Left renal pelvis (tissue), 4 donors: Measurements from ENCODE around the gene SPG11. TPM values are rescaled to one million over a fixed set of nuclear protein-coding genes. Genes with fewer than 3 reads are reported as not detected.
"Not testable (repeated sequence)": the region's sequence is repeated elsewhere in the genome, so short reads cannot be mapped to it uniquely, and the experiment has no call there.

ENCODE experiments used
- DNase-seq, 4 donors: peaks; one replicate each; pipeline ENCODE4 v3.0.0-alpha.2; 2013; ENCODE audit warnings: low read depth in 4 of 4, low spot score in 3 of 4
- polyA plus RNA-seq, 4 donors: library from polyadenylated mRNA; unstranded; fragments of 120-200 nt; gene quantifications; one replicate each; pipeline ENCODE4 v1.2.1, GENCODE V29; 2013; ENCODE audit not compliant: insufficient read length in 4 of 4

SPG11 gene, protein sequence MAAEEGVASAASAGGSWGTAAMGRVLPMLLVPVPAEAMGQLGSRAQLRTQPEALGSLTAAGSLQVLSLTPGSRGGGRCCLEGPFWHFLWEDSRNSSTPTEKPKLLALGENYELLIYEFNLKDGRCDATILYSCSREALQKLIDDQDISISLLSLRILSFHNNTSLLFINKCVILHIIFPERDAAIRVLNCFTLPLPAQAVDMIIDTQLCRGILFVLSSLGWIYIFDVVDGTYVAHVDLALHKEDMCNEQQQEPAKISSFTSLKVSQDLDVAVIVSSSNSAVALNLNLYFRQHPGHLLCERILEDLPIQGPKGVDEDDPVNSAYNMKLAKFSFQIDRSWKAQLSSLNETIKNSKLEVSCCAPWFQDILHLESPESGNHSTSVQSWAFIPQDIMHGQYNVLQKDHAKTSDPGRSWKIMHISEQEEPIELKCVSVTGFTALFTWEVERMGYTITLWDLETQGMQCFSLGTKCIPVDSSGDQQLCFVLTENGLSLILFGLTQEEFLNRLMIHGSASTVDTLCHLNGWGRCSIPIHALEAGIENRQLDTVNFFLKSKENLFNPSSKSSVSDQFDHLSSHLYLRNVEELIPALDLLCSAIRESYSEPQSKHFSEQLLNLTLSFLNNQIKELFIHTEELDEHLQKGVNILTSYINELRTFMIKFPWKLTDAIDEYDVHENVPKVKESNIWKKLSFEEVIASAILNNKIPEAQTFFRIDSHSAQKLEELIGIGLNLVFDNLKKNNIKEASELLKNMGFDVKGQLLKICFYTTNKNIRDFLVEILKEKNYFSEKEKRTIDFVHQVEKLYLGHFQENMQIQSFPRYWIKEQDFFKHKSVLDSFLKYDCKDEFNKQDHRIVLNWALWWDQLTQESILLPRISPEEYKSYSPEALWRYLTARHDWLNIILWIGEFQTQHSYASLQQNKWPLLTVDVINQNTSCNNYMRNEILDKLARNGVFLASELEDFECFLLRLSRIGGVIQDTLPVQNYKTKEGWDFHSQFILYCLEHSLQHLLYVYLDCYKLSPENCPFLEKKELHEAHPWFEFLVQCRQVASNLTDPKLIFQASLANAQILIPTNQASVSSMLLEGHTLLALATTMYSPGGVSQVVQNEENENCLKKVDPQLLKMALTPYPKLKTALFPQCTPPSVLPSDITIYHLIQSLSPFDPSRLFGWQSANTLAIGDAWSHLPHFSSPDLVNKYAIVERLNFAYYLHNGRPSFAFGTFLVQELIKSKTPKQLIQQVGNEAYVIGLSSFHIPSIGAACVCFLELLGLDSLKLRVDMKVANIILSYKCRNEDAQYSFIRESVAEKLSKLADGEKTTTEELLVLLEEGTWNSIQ (N-terminal part only)
- 10 to 100 TPM; 54.9 to 84.8 (median 74.9) TPM for polyA plus RNA-seq

DNA sequence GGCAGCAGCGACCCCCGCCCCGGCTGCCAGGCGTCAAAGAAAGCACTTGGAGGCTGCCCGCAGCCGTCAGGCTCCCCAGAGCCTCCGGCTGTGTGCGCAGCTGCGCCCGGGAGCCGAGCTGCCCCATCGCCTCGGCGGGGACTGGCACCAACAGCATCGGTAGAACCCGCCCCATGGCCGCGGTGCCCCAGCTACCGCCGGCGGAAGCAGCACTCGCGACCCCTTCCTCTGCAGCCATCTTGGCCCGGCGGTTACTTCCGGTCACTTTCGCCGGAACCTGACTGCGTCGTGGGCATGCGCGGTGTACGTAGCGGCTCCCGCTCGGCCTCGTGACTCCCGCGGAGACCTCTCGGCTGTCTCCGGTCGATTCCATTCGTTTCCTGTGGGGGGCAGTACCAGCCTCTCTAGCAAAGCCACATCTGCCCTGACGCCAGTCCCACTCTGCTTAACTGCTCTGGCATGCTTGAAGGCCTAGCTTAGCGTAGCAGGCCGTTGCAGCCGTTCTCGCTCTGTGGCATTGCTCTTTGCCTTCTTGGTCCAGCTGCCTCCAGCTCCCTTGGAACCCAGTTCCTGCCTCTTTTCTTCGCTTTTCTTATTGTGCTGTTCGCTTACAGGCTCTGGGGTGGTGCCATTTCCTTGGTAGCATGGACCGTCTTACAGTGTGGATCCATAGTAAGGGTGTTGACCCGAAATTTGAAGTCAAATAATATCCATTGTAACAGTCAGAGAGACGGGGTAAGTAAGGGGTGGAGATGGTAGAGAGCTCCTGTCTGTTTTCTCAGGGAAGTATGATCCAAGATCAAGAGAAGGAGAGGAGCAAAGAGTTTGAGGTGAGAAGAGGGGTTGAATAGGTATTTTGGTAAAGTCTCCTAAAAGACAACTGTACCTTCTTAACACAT, at the start of gene SPG11:
Gene SPG11, minus strand, starts transcription at position 253 of the 899 bp plus-strand sequence. Its CDS starts 15 bp downstream, at position 238.
- peak; percentile 90 to 95 (median 94) for DNase-seq

GRCh38 chr15:44712346-44713005, 49.0 kb upstream of the SPG11 start:
- DNase-seq, result peak in 2 of 4 donors; percentile 45 to 59

DNA sequence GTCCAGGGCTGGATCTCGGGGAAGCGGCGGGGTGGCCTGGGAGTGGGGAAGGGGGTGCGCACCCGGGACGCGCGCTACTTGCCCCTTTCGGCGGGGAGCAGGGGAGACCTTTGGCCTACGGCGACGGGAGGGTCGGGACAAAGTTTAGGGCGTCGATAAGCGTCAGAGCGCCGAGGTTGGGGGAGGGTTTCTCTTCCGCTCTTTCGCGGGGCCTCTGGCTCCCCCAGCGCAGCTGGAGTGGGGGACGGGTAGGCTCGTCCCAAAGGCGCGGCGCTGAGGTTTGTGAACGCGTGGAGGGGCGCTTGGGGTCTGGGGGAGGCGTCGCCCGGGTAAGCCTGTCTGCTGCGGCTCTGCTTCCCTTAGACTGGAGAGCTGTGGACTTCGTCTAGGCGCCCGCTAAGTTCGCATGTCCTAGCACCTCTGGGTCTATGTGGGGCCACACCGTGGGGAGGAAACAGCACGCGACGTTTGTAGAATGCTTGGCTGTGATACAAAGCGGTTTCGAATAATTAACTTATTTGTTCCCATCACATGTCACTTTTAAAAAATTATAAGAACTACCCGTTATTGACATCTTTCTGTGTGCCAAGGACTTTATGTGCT, 48.4 kb upstream of the SPG11 start:
- DNase-seq, result no peak

GRCh38 chr15:44711096-44711742, 47.8 kb upstream of the SPG11 start, which contains the start of the genes B2M and PATL2:
B2M (plus strand) TSS chr15:44711517; CDS start chr15:44711547, 30 bp downstream.
PATL2 (minus strand) TSS chr15:44711323; CDS start chr15:44676490, 34,833 bp downstream.
- peak; percentile 93 to 95 (median 94) for DNase-seq

GRCh38 chr15:44710236-44711095, 47.0 kb upstream of the SPG11 start:
- no peak for DNase-seq

GRCh38 chr15:44706946-44707636, 43.6 kb upstream of the SPG11 start:
- DNase-seq, result no peak

DNA sequence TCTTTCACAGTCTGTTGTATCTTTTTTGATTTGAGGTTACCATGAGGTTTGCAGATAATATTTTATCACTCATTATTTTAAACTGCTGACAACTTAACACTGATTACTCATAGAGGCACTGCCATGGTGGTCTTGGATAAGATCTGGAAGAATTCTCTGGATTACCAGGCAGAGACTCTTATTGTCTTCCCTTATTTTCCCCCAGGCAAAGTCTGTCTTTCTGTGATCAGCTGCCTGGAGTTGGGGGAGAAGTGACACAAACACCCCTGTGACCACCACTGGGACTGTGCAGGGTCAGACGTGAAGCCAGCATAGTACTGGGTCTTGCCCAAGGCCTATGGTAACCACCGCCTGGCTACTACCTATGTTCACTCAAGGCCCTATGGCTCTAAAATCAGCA, 42.9 kb upstream of the SPG11 start:
- DNase-seq, result no peak

DNA sequence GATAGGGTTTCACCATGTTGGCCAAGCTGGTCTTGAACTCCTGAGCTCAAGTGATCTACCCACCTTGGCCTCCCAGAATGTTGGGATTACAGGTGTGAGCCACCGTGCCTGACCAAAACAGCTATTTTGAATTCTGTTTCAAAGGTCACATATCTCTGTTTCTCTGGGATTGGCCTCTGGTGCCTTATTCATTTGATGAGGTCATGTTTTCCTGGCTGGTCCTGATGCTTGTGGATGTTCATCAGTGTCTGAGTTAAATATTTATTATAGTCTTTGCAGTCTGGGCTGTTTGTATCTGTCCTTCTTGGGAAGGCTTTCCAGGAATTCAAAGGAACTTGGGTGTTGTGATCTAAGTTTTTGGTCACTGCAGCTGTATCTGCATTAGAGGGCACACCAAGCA, 42.5 kb upstream of the SPG11 start:
- DNase-seq, result no peak

DNA sequence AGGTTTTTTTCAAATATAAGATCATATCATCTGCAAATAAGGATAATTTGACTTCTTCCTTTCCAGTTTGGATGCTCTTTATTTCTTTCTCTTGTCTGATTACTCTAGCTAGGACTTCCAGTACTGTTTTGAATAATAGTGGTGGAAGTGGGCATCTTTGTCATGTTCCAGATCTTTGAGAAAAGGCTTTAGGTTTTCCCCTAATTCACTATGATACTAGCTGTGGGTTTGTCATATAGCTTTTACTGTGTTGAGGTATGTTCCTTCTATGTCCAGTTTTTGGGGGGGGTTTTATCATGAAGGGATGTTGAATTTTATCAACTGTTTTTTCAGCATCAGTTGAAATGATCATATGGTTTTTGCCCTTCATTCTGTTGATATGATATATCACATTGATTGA, 37.2 kb upstream of the SPG11 start:
- not testable (repeated sequence) for DNase-seq

DNA sequence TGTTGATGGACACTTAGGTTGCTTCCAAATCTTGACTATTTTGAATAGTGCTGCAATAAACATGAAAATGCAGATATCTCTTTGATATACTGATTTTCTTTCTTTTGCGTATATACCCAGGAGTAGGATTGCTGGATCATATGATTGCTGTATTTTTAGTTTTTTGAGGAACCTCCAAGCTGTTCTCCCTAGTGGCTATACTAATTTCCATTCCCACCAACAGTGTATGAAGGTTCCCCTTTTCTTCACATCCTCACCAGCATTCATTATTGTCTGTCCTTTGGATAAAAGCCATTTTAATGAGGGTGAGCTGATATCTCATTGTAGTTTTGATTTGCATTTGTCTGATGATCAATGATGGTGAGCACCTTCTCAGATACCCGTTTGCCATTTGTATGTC, 35.2 kb upstream of the SPG11 start:
- DNase-seq, result no peak

DNA sequence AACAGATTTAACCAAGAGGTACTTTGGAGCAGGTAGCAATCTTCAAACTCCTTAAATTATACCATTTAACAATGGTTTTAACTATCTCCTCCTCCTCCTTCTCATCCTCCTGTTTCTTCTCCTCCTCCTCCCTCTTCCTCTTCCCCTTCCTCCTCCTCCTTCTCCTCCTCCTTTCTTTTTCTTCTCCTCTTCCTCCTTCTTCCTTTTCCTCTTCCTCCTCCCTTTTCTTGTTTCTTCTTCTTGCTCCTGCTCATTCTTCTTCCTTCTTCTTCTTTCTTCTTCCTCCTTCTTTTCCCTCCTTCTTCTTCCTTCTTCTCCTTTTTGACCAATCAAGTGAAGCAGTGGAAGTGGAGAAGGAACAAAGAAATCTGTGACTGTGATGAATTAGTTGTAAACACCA, 33.6 kb upstream of the SPG11 start:
- DNase-seq, result no peak

- DNase-seq, result no peak
Observed at GRCh38 chr15:44695294-44695693, 31.8 kb upstream of the SPG11 start.

DNA sequence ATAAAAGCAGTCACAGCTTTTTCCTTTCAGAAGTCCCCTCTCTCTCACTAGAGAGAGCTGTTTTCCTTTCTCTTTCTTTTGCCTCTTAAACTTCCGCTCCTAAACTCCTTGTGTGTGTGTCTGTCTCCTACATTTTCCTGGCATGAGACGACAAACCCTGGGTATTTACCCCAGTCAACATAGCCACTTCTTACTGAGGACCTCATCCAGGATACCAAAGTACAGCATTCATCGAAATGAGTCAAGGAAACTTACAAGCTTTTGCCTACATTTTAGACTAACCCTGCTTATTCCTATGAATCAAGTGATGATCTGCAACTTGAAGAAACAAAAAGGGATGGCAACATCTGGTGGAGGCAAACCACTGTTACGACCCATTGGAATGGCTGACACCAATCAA, 31.0 kb upstream of the SPG11 start:
- no peak for DNase-seq

DNA sequence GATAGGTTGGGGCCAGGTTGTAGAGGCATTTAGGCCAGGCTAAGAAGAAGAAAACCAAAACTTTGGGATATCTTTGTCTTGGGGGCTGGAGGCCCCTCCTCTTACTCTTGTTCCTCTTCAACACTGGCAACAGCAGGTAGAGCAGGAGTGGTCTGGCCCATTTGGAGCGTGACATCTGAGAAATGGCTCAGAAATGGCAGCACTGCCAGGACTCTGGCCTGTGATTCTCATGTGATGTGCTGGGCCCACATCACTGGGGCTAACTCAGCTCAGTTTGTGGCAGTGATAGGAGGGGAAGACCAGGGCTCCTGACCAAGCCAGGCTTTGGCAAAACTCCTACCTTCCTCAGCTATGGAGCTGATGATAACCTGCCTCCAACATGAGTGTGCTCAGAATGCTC, 29.2 kb upstream of the SPG11 start:
- DNase-seq, result no peak

GRCh38 chr15:44690245-44690644, 26.8 kb upstream of the SPG11 start:
- DNase-seq, result not testable (repeated sequence)

DNA sequence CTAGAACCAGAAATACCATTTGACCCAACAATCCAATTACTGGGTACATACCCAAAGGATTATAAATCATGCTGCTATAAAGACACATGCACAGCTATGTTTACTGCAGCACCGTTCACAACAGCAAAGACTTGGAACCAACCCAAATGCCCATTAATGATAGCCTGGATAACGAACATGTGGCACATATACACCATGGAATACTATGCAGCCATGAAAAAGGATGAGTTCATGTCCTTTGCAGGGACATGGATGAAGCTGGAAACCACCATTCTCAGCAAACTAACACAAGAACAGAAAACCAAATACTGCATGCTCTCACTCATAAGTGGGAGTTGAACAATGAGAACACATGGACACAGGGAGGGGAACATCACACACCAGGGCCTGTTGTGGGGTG, 25.9 kb upstream of the SPG11 start:
- DNase-seq, result not testable (repeated sequence)
